H1 (cell line): ENCODE data around the gene KRT80. TPM values are rescaled to one million over a fixed set of nuclear protein-coding genes. Genes with fewer than 3 reads are reported as not detected.

ENCODE experiments used
- CTCF ChIA-PET: fragments of 300-600 bp; sonication (Branson Sonifier 250); formaldehyde crosslinking; loops from one replicate; lab custom pipeline; 2021; ENCODE audit not compliant: partially characterized antibody; lab: Charles Lee
- POLR2A ChIA-PET: fragments of 300-600 bp; sonication (Branson Sonifier 250); formaldehyde crosslinking; loops from one replicate; lab custom pipeline; 2021; ENCODE audit warnings: inconsistent platforms; ENCODE audit not compliant: partially characterized antibody; lab: Charles Lee
- DNase-seq, 2 experiments: peaks; one replicate each; pipeline versions ENCODE4 v3.0.0 to v3.0.0-alpha.2; 2010 to 2022; ENCODE audit warnings: low spot score in 2 of 2, low read depth in 1 of 2, mixed read lengths in 1 of 2
- FAIRE-seq: peaks from 2 replicates; lab custom pipeline; 2011; peaks lifted over from hg19 to GRCh38; lab: Jason Lieb, UNC
- H2AFZ ChIP-seq: 2 replicates; pipeline ENCODE4 v1.8.1; 2012; ENCODE audit warnings: low read length, inconsistent platforms
- H2AK5ac ChIP-seq: 2 replicates; pipeline ENCODE4 v1.6.1; 2013; ENCODE audit warnings: low read depth, low read length
- H2BK120ac ChIP-seq: replicated peaks from 2 replicates; pipeline ENCODE3; 2013; ENCODE audit warnings: low read depth, low read length, inconsistent platforms
- H2BK12ac ChIP-seq: 2 replicates; pipeline ENCODE4 v1.6.1; 2013; ENCODE audit warnings: low read depth, low read length
- H2BK15ac ChIP-seq: 2 replicates; pipeline ENCODE4 v1.6.1; 2013; ENCODE audit warnings: low read length
- H2BK20ac ChIP-seq: 2 replicates; pipeline ENCODE4 v1.6.1; 2013; ENCODE audit warnings: low read length
- H2BK5ac ChIP-seq: 2 replicates; pipeline ENCODE4 v1.6.1; 2013; ENCODE audit warnings: low read depth, low read length
- H3K14ac ChIP-seq: 2 replicates; pipeline ENCODE4 v1.6.1; 2013; ENCODE audit warnings: inconsistent platforms; ENCODE audit not compliant: insufficient read length
- H3K18ac ChIP-seq: 2 replicates; pipeline ENCODE4 v1.6.1; 2013; ENCODE audit warnings: low read length; ENCODE audit errors: extremely low read depth
- H3K23ac ChIP-seq: 2 replicates; pipeline ENCODE4 v1.6.1; 2013; ENCODE audit warnings: inconsistent platforms; ENCODE audit not compliant: insufficient read length
- H3K23me2 ChIP-seq: 2 replicates; pipeline ENCODE4 v1.6.1; 2013; ENCODE audit warnings: low read depth, low read length
- H3K27ac ChIP-seq: 2 replicates; pipeline ENCODE4 v1.6.1; 2011; ENCODE audit warnings: low read depth, low read length, inconsistent platforms
- H3K27me3 ChIP-seq, 4 experiments: replicated peaks in 1 of 4; 1 replicate in 1 of 4; 2 replicates in 3 of 4; pipeline versions ENCODE4 v1.6.1 to v1.8.1; 2011 to 2013; ENCODE audit warnings: low read length in 3 of 4, mild to moderate bottlenecking in 3 of 4, inconsistent platforms in 2 of 4, mixed read lengths in 2 of 4, moderate library complexity in 1 of 4; ENCODE audit not compliant: control insufficient read depth in 3 of 4, insufficient read depth in 3 of 4; ENCODE audit errors: extremely low read depth in 1 of 4
- H3K36me3 ChIP-seq, 4 experiments: 2 replicates each; pipeline versions ENCODE4 v1.6.1 to v1.8.1; 2011 to 2013; ENCODE audit warnings: mild to moderate bottlenecking in 4 of 4, low read length in 3 of 4, moderate library complexity in 2 of 4, control low read depth in 1 of 4, inconsistent platforms in 1 of 4; ENCODE audit not compliant: insufficient read depth in 4 of 4, control insufficient read depth in 2 of 4
- H3K4ac ChIP-seq: replicated peaks from 2 replicates; pipeline ENCODE3; 2013; ENCODE audit warnings: low read length, low read depth, mixed read lengths, inconsistent platforms; ENCODE audit not compliant: insufficient read length
- H3K4me1 ChIP-seq, 4 experiments: replicated peaks in 1 of 4; 1 replicate in 1 of 4; 2 replicates in 3 of 4; pipeline versions ENCODE4 v1.6.1 to v1.8.1; 2011 to 2013; ENCODE audit warnings: low read length in 3 of 4, inconsistent platforms in 2 of 4, mixed read lengths in 1 of 4; ENCODE audit not compliant: insufficient read depth in 4 of 4, control insufficient read depth in 3 of 4
- H3K4me2 ChIP-seq, 2 experiments: 2 replicates each; pipeline versions ENCODE4 v1.6.1 to v1.8.1; 2011 to 2013; ENCODE audit warnings: low read depth in 2 of 2, low read length in 2 of 2, control low read depth in 1 of 2, inconsistent platforms in 1 of 2, mild to moderate bottlenecking in 1 of 2; ENCODE audit not compliant: insufficient read depth in 1 of 2
- H3K4me3 ChIP-seq, 4 experiments: fragments of 200-600, 300-600 bp in 1 of 4; sonication (generic), shearing (Covaris generic), sonication (Bioruptor Twin) in 1 of 4; 2 replicates each; pipeline versions ENCODE4 v1.5.1 to v1.8.1; 2011 to 2016; ENCODE audit warnings: low read length in 4 of 4, low read depth in 3 of 4, control low read depth in 2 of 4, inconsistent platforms in 2 of 4, mild to moderate bottlenecking in 2 of 4, mixed read lengths in 1 of 4, moderate library complexity in 1 of 4; ENCODE audit not compliant: insufficient read depth in 2 of 4; ENCODE audit errors: extremely low read depth in 1 of 4
- H3K56ac ChIP-seq: replicated peaks from 2 replicates; pipeline ENCODE3; 2013; ENCODE audit warnings: low read depth, mild to moderate bottlenecking, mixed read lengths, low read length, inconsistent platforms; ENCODE audit not compliant: insufficient read length
- H3K79me1 ChIP-seq: 2 replicates; pipeline ENCODE4 v1.6.1; 2013; ENCODE audit warnings: low read depth, low read length, control low read depth
- H3K79me2 ChIP-seq, 2 experiments: 2 replicates each; pipeline versions ENCODE4 v1.6.1 to v1.8.1; 2012 to 2013; ENCODE audit warnings: low read length in 2 of 2, mild to moderate bottlenecking in 2 of 2, inconsistent platforms in 1 of 2; ENCODE audit not compliant: insufficient read depth in 2 of 2, control insufficient read depth in 1 of 2
- H3K9ac ChIP-seq, 4 experiments: replicated peaks in 1 of 4; 1 replicate in 1 of 4; 2 replicates in 3 of 4; pipeline versions ENCODE4 v1.6.1 to v1.8.1; 2011 to 2013; ENCODE audit warnings: low read depth in 3 of 4, low read length in 3 of 4, control low read depth in 2 of 4, mild to moderate bottlenecking in 2 of 4, moderate library complexity in 2 of 4, inconsistent platforms in 1 of 4; ENCODE audit errors: extremely low read depth in 1 of 4
- H3K9me3 ChIP-seq, 2 experiments: 2 replicates each; pipeline versions ENCODE4 v1.6.1 to v1.8.1; 2012 to 2013; ENCODE audit warnings: mild to moderate bottlenecking in 2 of 2, moderate library complexity in 2 of 2, control low read depth in 1 of 2, inconsistent platforms in 1 of 2, low read depth in 1 of 2, low read length in 1 of 2, mixed read lengths in 1 of 2; ENCODE audit not compliant: insufficient read depth in 2 of 2
- H4K20me1 ChIP-seq, 2 experiments: replicated peaks in 1 of 2; 2 replicates each; pipeline versions ENCODE3 to v1.8.1; 2011 to 2013; ENCODE audit warnings: inconsistent platforms in 2 of 2, low read length in 2 of 2, mild to moderate bottlenecking in 1 of 2; ENCODE audit not compliant: insufficient read depth in 2 of 2, control insufficient read depth in 1 of 2
- H4K5ac ChIP-seq: 2 replicates; pipeline ENCODE4 v1.6.1; 2013; ENCODE audit warnings: low read length, low read depth, mixed read lengths, inconsistent platforms; ENCODE audit not compliant: insufficient read length
- H4K8ac ChIP-seq: 2 replicates; pipeline ENCODE4 v1.8.0; 2013; ENCODE audit warnings: mild to moderate bottlenecking, moderate library complexity, low read length, inconsistent platforms; ENCODE audit not compliant: insufficient read depth; ENCODE audit errors: extremely low read depth
- H4K91ac ChIP-seq: replicated peaks from 2 replicates; pipeline ENCODE3; 2013; ENCODE audit warnings: low read length, mixed read lengths, inconsistent platforms; ENCODE audit not compliant: insufficient read length
- BRCA1 ChIP-seq: IDR thresholded peaks from 2 replicates; pipeline ENCODE4 v1.6.1; 2012; ENCODE audit warnings: low read depth, low read length, improper control_type of control experiment
- CEBPB ChIP-seq: IDR thresholded peaks from 2 replicates; pipeline ENCODE4 v1.6.1; 2012; ENCODE audit warnings: low read depth, low read length
- EZH2 ChIP-seq: fragments of 200-600 bp; sonication (generic); IDR thresholded peaks from 2 replicates; pipeline ENCODE4 v1.7.1; 2012; ENCODE audit warnings: low read depth, mild to moderate bottlenecking, moderate library complexity, low read length, inconsistent platforms; ENCODE audit not compliant: severe bottlenecking
- HDAC2 ChIP-seq, 2 experiments: fragments of 300-600 bp in 1 of 2; sonication (generic) in 1 of 2; IDR thresholded peaks; 2 replicates each; pipeline ENCODE4 v1.6.1; 2011 to 2012; ENCODE audit warnings: low read depth in 2 of 2, low read length in 2 of 2, mild to moderate bottlenecking in 2 of 2, moderate library complexity in 2 of 2, borderline replicate concordance in 1 of 2, inconsistent platforms in 1 of 2
- JUND ChIP-seq: IDR thresholded peaks from 2 replicates; pipeline ENCODE4 v1.6.1; 2011; ENCODE audit warnings: mild to moderate bottlenecking, improper control_type of control experiment, low read length
- KDM1A ChIP-seq: fragments of 200-600, 300-600 bp; sonication (generic); IDR thresholded peaks from 2 replicates; pipeline ENCODE4 v1.7.1; 2016; ENCODE audit warnings: mild to moderate bottlenecking, low read length, borderline replicate concordance
- KDM5A ChIP-seq: fragments of 200-600 bp; IDR thresholded peaks from 2 replicates; pipeline ENCODE4 v1.7.1; 2012; ENCODE audit warnings: mild to moderate bottlenecking, low read length, inconsistent platforms, mixed read lengths
- NRF1 ChIP-seq: IDR thresholded peaks from 2 replicates; pipeline ENCODE4 v1.6.1; 2011; ENCODE audit warnings: mild to moderate bottlenecking, low read depth, low read length, improper control_type of control experiment
- POLR2A ChIP-seq, 2 experiments: IDR thresholded peaks; 1 replicate in 1 of 2; 2 replicates in 1 of 2; pipeline ENCODE4 v1.6.1; 2011; ENCODE audit warnings: low read depth in 2 of 2, low read length in 2 of 2, mild to moderate bottlenecking in 2 of 2; ENCODE audit errors: control extremely low read depth in 1 of 2
- POU5F1 ChIP-seq: IDR thresholded peaks from 2 replicates; pipeline ENCODE4 v1.6.1; 2011; ENCODE audit warnings: low read depth, mild to moderate bottlenecking, low read length, moderate library complexity
- RFX5 ChIP-seq: IDR thresholded peaks from 2 replicates; pipeline ENCODE4 v1.6.1; 2011; ENCODE audit warnings: low read depth, low read length, improper control_type of control experiment, borderline replicate concordance
- TEAD4 ChIP-seq: IDR thresholded peaks from 2 replicates; pipeline ENCODE4 v1.6.1; 2012; ENCODE audit warnings: low read depth, low read length, inconsistent platforms, mixed read lengths
- USF2 ChIP-seq: IDR thresholded peaks from 2 replicates; pipeline ENCODE4 v1.6.1; 2011; ENCODE audit warnings: low read length, improper control_type of control experiment
- YY1 ChIP-seq: IDR thresholded peaks from 2 replicates; pipeline ENCODE4 v1.6.1; 2011; ENCODE audit warnings: low read depth, mild to moderate bottlenecking, low read length
- ZNF274 ChIP-seq: IDR thresholded peaks from 2 replicates; pipeline ENCODE4 v1.7.0; 2012; ENCODE audit warnings: low read length, borderline replicate concordance; ENCODE audit errors: extremely low read depth
- WGBS, 2 experiments: shearing (Covaris generic) in 1 of 2; methylation state at CpG; one replicate each; pipeline versions ENCODE4 v1.1.6 to v1.1.7; 2013 to 2015; ENCODE audit warnings: low lambda C conversion rate in 2 of 2, mixed read lengths in 2 of 2, inconsistent platforms in 1 of 2, low coverage in 1 of 2, missing lambda C conversion rate in 1 of 2; ENCODE audit not compliant: insufficient replicate concordance in 2 of 2, insufficient coverage in 1 of 2, insufficient read length in 1 of 2; ENCODE audit errors: extremely low coverage in 1 of 2, missing lambda C conversion rate in 1 of 2; 5-methylcytosine and 5-hydroxymethylcytosine counted together
- polyA plus RNA-seq, 7 experiments: library from polyadenylated mRNA; depleted of rRNA in 3 of 7; stranded (reverse) in 5 of 7; unstranded in 2 of 7; fragments of >200 nt in 5 of 7; fragments of 200-250 nt in 2 of 7; gene quantifications; 1 replicate in 5 of 7; 2 replicates in 1 of 7; 4 replicates in 1 of 7; pipeline versions ENCODE4 v1.2.1 to v1.2.3, GENCODE V29; 2011 to 2013; ENCODE audit warnings: missing spikeins in 2 of 7, mixed read lengths in 2 of 7
- total RNA-seq: library from RNA; stranded (reverse); fragmentation: NEBNext Ultra II Directional; extraction: Animal tissue kit (Norgen Biotek cat#: 25700); gene quantifications from 2 replicates; pipeline ENCODE4 v1.2.1, GENCODE V29; 2021

Gene KRT80
- total and polyA plus RNA-seq, 2 of the 8 experiments (the other 6 are each of a cell fraction or from before 2014, with no cell fraction given) = 0.05 TPM; not detected in 1

GRCh38 chr12:52162981-52163380 is 28.8 kb downstream of the KRT80 start:
- no peak overlapping the region for H2BK15ac ChIP-seq
- H2AFZ ChIP-seq = no peak overlapping the region
- H4K91ac ChIP-seq = no peak overlapping the region
- CTCF ChIA-PET = interaction anchor here (0.8 to 1.9 kb wide), 4 partner anchors 23 to 789 kb away, joined by 3 to 5 read pairs (median 3); no protein-coding TSS in a partner anchor
- H2AK5ac ChIP-seq = no peak overlapping the region
- H3K27me3 ChIP-seq = no peaks in the 10 kb centered on the region
- FAIRE-seq = no peak
- no peak overlapping the region for H2BK120ac ChIP-seq
- no peak for DNase-seq
- H3K23ac ChIP-seq = no peak overlapping the region
- WGBS, 2 experiments = 85% methylated on average over 3 of the region's 3 CpGs; no CpG with 5 or more reads in 1 of the 2 experiments
- no peak overlapping the region for H4K8ac ChIP-seq
- H2BK20ac ChIP-seq = no peak overlapping the region
- no peak overlapping the region for H4K5ac ChIP-seq
- H3K9ac ChIP-seq = no peak overlapping the region
- H2BK12ac ChIP-seq = no peak overlapping the region
- H3K56ac ChIP-seq = no peak overlapping the region
- POLR2A ChIA-PET = no interaction called here
- H4K20me1 ChIP-seq = no peaks in the 10 kb centered on the region
- no peak overlapping the region for H3K18ac ChIP-seq
- H3K9me3 ChIP-seq = no peaks in the 10 kb centered on the region
- no peak overlapping the region for H3K27ac ChIP-seq
- H3K36me3 ChIP-seq = no peaks in the 10 kb centered on the region
- H3K4me1 ChIP-seq = peaks cover 0 to 3% (median 2%) of the 10 kb centered on the region in 4 experiments; a peak in 3 of 7 replicates
- no peak overlapping the region for H3K4ac ChIP-seq
- H3K79me1 ChIP-seq = no peaks in the 10 kb centered on the region
- no peaks in the 10 kb centered on the region for H3K23me2 ChIP-seq
- no peaks in the 10 kb centered on the region for H3K79me2 ChIP-seq
- H3K4me2 ChIP-seq = no peak overlapping the region
- H3K4me3 ChIP-seq = no peak overlapping the region
- H2BK5ac ChIP-seq = no peak overlapping the region
- no peak overlapping the region for H3K14ac ChIP-seq
- no peak for TF ChIP-seq USF2
- TF ChIP-seq CEBPB = no peak
- no peak for TF ChIP-seq KDM1A
- TF ChIP-seq BRCA1 = no peak
- no peak for TF ChIP-seq TEAD4
- no peak for TF ChIP-seq NRF1
- no peak for TF ChIP-seq JUND
- TF ChIP-seq HDAC2 (IDR thresholded peaks at IDR 0.05; ENCODE audit: borderline replicate concordance in 1 of 2, low read depth in 2 of 2, low read length in 2 of 2) = no peak
- TF ChIP-seq POU5F1 = no peak
- TF ChIP-seq YY1 = no peak
- TF ChIP-seq EZH2 = no peak
- no peak for TF ChIP-seq RFX5
- no peak for TF ChIP-seq ZNF274
- TF ChIP-seq POLR2A (IDR thresholded peaks at IDR 0.05; ENCODE audit: control extremely low read depth in 1 of 2, low read depth in 2 of 2, low read length in 2 of 2) = no peak
- TF ChIP-seq KDM5A = no peak
